ENCODE data around the gene CCDC126. TPM values are rescaled to one million over a fixed set of nuclear protein-coding genes. Genes with fewer than 3 reads are reported as not detected.
"Not testable (repeated sequence)": the region's sequence is repeated elsewhere in the genome, so short reads cannot be mapped to it uniquely, and the experiment has no call there.

The CCDC126 gene
- polyA plus RNA-seq, 2 donors: 4.5 to 5.3 TPM

GRCh38 chr7:23661385-23661784, 64.2 kb downstream of the CCDC126 start:
- Histone ChIP-seq H3K27me3 (ENCODE audit: control insufficient read depth in 1 of 2, insufficient read depth in 2 of 2, low read length in 2 of 2) (no peaks in the 10 kb centered on the region), H3K4me1 (ENCODE audit: control insufficient read depth in 2 of 2, insufficient read depth in 2 of 2, low read length in 1 of 2) (no peaks in the 10 kb centered on the region), H3K4me3 (ENCODE audit: low read depth in 1 of 2, low read length in 2 of 2) (no peak overlapping the region), H3K27ac (ENCODE audit: low read depth in 2 of 2, low read length in 1 of 2) (no peak overlapping the region), H3K9me3 (ENCODE audit: control insufficient read depth in 2 of 2, insufficient read depth in 1 of 2, low read depth in 1 of 2, low read length in 1 of 2) (no peaks in the 10 kb centered on the region), H3K36me3 (ENCODE audit: control insufficient read depth in 2 of 2, insufficient read depth in 2 of 2, low read length in 1 of 2) (no peaks in the 10 kb centered on the region)
- 84 to 87% methylated on average over 3 of the region's 3 CpGs for WGBS, 2 donors

DNA sequence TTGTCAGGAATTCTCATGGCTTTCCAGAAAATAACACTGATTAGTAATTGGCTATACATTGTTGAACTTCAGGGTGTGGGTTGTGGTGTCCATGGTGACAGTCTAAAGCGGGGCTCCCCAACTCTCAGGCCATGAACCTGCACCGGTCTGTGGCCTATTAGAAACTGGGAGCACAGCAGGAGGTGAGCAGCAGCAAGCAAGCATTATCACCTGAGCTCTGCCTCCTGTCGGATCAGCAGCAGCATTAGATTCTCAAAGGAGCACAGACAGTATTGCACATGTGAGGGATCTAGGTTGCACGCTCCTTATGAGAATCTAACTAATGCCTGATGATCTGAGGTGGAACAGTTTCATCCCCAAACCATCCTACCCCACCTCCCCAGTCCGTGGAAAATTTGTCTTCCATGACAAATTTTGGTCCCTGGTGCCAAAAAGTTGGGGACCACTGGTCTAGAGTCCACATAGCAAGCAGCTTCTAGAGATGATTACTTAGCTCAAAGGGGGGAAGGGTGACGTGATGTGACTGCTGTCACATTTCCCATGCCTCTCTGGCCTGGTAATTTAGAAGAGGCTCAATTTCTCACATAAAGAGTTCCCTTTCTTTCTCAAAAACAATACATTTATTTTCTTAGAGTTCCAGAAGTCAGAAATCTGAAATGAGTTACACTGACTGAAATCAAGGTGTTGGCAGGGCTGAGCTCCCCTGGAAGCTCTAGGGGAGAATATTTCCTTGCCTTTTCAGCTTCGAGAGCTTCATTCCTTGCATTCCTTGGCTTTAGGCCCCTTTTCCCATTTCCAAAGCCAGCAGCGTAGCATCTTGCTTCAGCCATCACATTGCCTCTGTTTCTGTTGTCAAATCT, 65.2 kb downstream of the CCDC126 start:
- Histone ChIP-seq H3K36me3 (ENCODE audit: control insufficient read depth in 2 of 2, insufficient read depth in 2 of 2, low read length in 1 of 2) (no peaks in the 10 kb centered on the region), H3K9me3 (ENCODE audit: control insufficient read depth in 2 of 2, insufficient read depth in 1 of 2, low read depth in 1 of 2, low read length in 1 of 2) (no peaks in the 10 kb centered on the region), H3K27me3 (ENCODE audit: control insufficient read depth in 1 of 2, insufficient read depth in 2 of 2, low read length in 2 of 2) (no peaks in the 10 kb centered on the region), H3K27ac (ENCODE audit: low read depth in 2 of 2, low read length in 1 of 2) (no peak overlapping the region), H3K4me3 (ENCODE audit: low read depth in 1 of 2, low read length in 2 of 2) (no peak overlapping the region), H3K4me1 (ENCODE audit: control insufficient read depth in 2 of 2, insufficient read depth in 2 of 2, low read length in 1 of 2) (no peaks in the 10 kb centered on the region)
- WGBS, 2 donors: 73 to 80% methylated on average over 8 of the region's 8 CpGs

GRCh38 chr7:23662984-23663313, 65.8 kb downstream of the CCDC126 start:
- H3K36me3 ChIP-seq (ENCODE audit: control insufficient read depth in 2 of 2, insufficient read depth in 2 of 2, low read length in 1 of 2): no peaks in the 10 kb centered on the region
- no peaks in the 10 kb centered on the region for H3K9me3 ChIP-seq (ENCODE audit: control insufficient read depth in 2 of 2, insufficient read depth in 1 of 2, low read depth in 1 of 2, low read length in 1 of 2)
- WGBS, 2 donors: 91 to 92% methylated on average over 2 of the region's 2 CpGs
- H3K4me3 ChIP-seq (ENCODE audit: low read depth in 1 of 2, low read length in 2 of 2): no peak overlapping the region
- no peaks in the 10 kb centered on the region for H3K4me1 ChIP-seq (ENCODE audit: control insufficient read depth in 2 of 2, insufficient read depth in 2 of 2, low read length in 1 of 2)
- no peaks in the 10 kb centered on the region for H3K27me3 ChIP-seq (ENCODE audit: control insufficient read depth in 1 of 2, insufficient read depth in 2 of 2, low read length in 2 of 2)
- H3K27ac ChIP-seq (ENCODE audit: low read depth in 2 of 2, low read length in 1 of 2): no peak overlapping the region

GRCh38 chr7:23664122-23664521, 66.9 kb downstream of the CCDC126 start:
- Histone ChIP-seq H3K4me1 (ENCODE audit: control insufficient read depth in 2 of 2, insufficient read depth in 2 of 2, low read length in 1 of 2) (no peaks in the 10 kb centered on the region), H3K4me3 (ENCODE audit: low read depth in 1 of 2, low read length in 2 of 2) (no peak overlapping the region), H3K9me3 (ENCODE audit: control insufficient read depth in 2 of 2, insufficient read depth in 1 of 2, low read depth in 1 of 2, low read length in 1 of 2) (no peaks in the 10 kb centered on the region), H3K36me3 (ENCODE audit: control insufficient read depth in 2 of 2, insufficient read depth in 2 of 2, low read length in 1 of 2) (no peaks in the 10 kb centered on the region), H3K27me3 (ENCODE audit: control insufficient read depth in 1 of 2, insufficient read depth in 2 of 2, low read length in 2 of 2) (no peaks in the 10 kb centered on the region), H3K27ac (ENCODE audit: low read depth in 2 of 2, low read length in 1 of 2) (no peak overlapping the region)

- no peak overlapping the region for H3K4me3 ChIP-seq (ENCODE audit: low read depth in 1 of 2, low read length in 2 of 2)
- no peak overlapping the region for H3K27ac ChIP-seq (ENCODE audit: low read depth in 2 of 2, low read length in 1 of 2)
- no peaks in the 10 kb centered on the region for H3K36me3 ChIP-seq (ENCODE audit: control insufficient read depth in 2 of 2, insufficient read depth in 2 of 2, low read length in 1 of 2)
- H3K27me3 ChIP-seq (ENCODE audit: control insufficient read depth in 1 of 2, insufficient read depth in 2 of 2, low read length in 2 of 2): no peaks in the 10 kb centered on the region
- no peaks in the 10 kb centered on the region for H3K4me1 ChIP-seq (ENCODE audit: control insufficient read depth in 2 of 2, insufficient read depth in 2 of 2, low read length in 1 of 2)
- H3K9me3 ChIP-seq (ENCODE audit: control insufficient read depth in 2 of 2, insufficient read depth in 1 of 2, low read depth in 1 of 2, low read length in 1 of 2): no peaks in the 10 kb centered on the region
- 81 to 82% methylated on average over 3 of the region's 3 CpGs for WGBS, 2 donors
These were observed 74.9 kb downstream of the CCDC126 start for GRCh38 chr7:23672033-23672432.

- no peaks in the 10 kb centered on the region for H3K9me3 ChIP-seq (ENCODE audit: control insufficient read depth in 2 of 2, insufficient read depth in 1 of 2, low read depth in 1 of 2, low read length in 1 of 2)
- 1 to 2% methylated on average over 42 to 53 of the region's 53 CpGs for WGBS, 2 donors
- peak within 1 kb of the TSS; percentile 75 to 90 for H3K27ac ChIP-seq (ENCODE audit: low read depth in 2 of 2, low read length in 1 of 2)
- peak within 1 kb of the TSS; percentile 75 to 92 for H3K4me3 ChIP-seq (ENCODE audit: low read depth in 1 of 2, low read length in 2 of 2)
- no peaks in the 10 kb centered on the region for H3K4me1 ChIP-seq (ENCODE audit: control insufficient read depth in 2 of 2, insufficient read depth in 2 of 2, low read length in 1 of 2)
- H3K36me3 ChIP-seq (ENCODE audit: control insufficient read depth in 2 of 2, insufficient read depth in 2 of 2, low read length in 1 of 2): no peaks in the 10 kb centered on the region
- no peaks in the 10 kb centered on the region for H3K27me3 ChIP-seq (ENCODE audit: control insufficient read depth in 1 of 2, insufficient read depth in 2 of 2, low read length in 2 of 2)
These were observed 82.8 kb downstream of the CCDC126 start, which contains the start of gene FAM221A for GRCh38 chr7:23679898-23680413. TSS of gene FAM221A (plus strand) at chr7:23680199. CDS start at chr7:23680219, 20 bp downstream.

GRCh38 chr7:23680414-23681405, 83.5 kb downstream of the CCDC126 start:
- H3K27me3 ChIP-seq (ENCODE audit: control insufficient read depth in 1 of 2, insufficient read depth in 2 of 2, low read length in 2 of 2): no peaks in the 10 kb centered on the region
- 4 to 7% methylated on average over 42 of the region's 42 CpGs for WGBS, 2 donors
- H3K4me1 ChIP-seq (ENCODE audit: control insufficient read depth in 2 of 2, insufficient read depth in 2 of 2, low read length in 1 of 2): no peaks in the 10 kb centered on the region
- H3K27ac ChIP-seq (ENCODE audit: low read depth in 2 of 2, low read length in 1 of 2): peak overlapping the region; percentile 75 to 90
- no peaks in the 10 kb centered on the region for H3K36me3 ChIP-seq (ENCODE audit: control insufficient read depth in 2 of 2, insufficient read depth in 2 of 2, low read length in 1 of 2)
- no peaks in the 10 kb centered on the region for H3K9me3 ChIP-seq (ENCODE audit: control insufficient read depth in 2 of 2, insufficient read depth in 1 of 2, low read depth in 1 of 2, low read length in 1 of 2)
- peak overlapping the region; percentile 75 to 92 for H3K4me3 ChIP-seq (ENCODE audit: low read depth in 1 of 2, low read length in 2 of 2)

DNA sequence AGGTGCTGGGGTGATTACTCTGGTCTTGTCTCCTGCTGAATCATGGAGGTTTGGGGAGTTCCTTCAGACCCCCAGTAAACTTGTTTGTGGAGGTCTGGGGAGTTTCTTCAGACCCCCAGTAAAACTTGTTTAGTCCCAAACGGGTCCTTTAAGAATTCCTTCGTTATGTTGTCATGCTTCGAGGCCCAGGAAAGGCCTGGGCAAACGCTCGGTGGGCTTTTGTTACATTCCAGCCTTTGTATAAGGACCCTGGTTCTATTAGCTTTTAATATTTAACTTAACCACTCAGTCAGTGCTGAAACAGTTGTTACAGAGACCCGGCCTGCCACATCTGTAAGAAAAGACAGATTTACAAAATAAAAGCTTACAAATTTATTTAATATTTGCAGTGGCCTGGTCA, 86.9 kb downstream of the CCDC126 start:
- H3K4me1 ChIP-seq (ENCODE audit: control insufficient read depth in 2 of 2, insufficient read depth in 2 of 2, low read length in 1 of 2); H3K27me3 ChIP-seq (ENCODE audit: control insufficient read depth in 1 of 2, insufficient read depth in 2 of 2, low read length in 2 of 2); H3K27ac ChIP-seq (ENCODE audit: low read depth in 2 of 2, low read length in 1 of 2); H3K4me3 ChIP-seq (ENCODE audit: low read depth in 1 of 2, low read length in 2 of 2); H3K9me3 ChIP-seq (ENCODE audit: control insufficient read depth in 2 of 2, insufficient read depth in 1 of 2, low read depth in 1 of 2, low read length in 1 of 2); H3K36me3 ChIP-seq (ENCODE audit: control insufficient read depth in 2 of 2, insufficient read depth in 2 of 2, low read length in 1 of 2): not testable (repeated sequence)
- WGBS, 2 donors: 61% methylated on average over 6 of the region's 6 CpGs

GRCh38 chr7:23685731-23686130, 88.5 kb downstream of the CCDC126 start:
- Histone ChIP-seq H3K9me3 (ENCODE audit: control insufficient read depth in 2 of 2, insufficient read depth in 1 of 2, low read depth in 1 of 2, low read length in 1 of 2) (no peaks in the 10 kb centered on the region), H3K27me3 (ENCODE audit: control insufficient read depth in 1 of 2, insufficient read depth in 2 of 2, low read length in 2 of 2) (no peaks in the 10 kb centered on the region), H3K36me3 (ENCODE audit: control insufficient read depth in 2 of 2, insufficient read depth in 2 of 2, low read length in 1 of 2) (peaks cover 0 to 2% of the 10 kb centered on the region in 2 donors), H3K27ac (ENCODE audit: low read depth in 2 of 2, low read length in 1 of 2) (peak overlapping the region in 1 of 2 donors; percentile 59), H3K4me3 (ENCODE audit: low read depth in 1 of 2, low read length in 2 of 2) (no peak overlapping the region), H3K4me1 (ENCODE audit: control insufficient read depth in 2 of 2, insufficient read depth in 2 of 2, low read length in 1 of 2) (no peaks in the 10 kb centered on the region)
- WGBS, 2 donors: 28 to 31% methylated on average over 3 of the region's 3 CpGs
